C4-2B (cell line): ENCODE results near the gene CCDC17.

Source experiments
- ZFX ChIP-seq: fragments of 450-650 bp; IDR thresholded peaks from 2 replicates; pipeline ENCODE4 v1.6.1; 2017
- TF ChIP-seq, protein P1 (sequence below): fragments of 450-650 bp; conservative IDR thresholded peaks from 2 replicates; pipeline ENCODE4 v1.5.1; 2017; ENCODE audit warnings: mild to moderate bottlenecking

DNA sequence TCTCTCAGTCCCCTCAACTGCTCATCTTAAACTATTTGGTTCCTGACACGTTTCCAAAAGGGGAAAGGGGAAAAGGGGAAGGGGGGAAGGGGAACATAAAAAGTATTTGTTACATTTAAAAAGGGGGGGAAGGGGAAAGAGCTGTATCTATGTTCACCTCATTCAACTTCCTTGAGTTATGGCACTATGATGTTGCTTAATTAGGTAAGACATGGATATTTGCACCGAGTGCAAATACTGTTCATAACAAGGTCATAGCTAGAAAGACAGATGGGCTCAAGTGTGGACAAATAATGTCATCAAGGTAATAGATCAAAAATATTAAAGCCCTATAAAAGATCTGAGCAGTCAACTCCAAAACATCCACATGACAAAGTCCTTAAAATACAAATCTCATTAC is 36.5 kb upstream of the CCDC17 start:
- TF ChIP-seq, protein P1, sequence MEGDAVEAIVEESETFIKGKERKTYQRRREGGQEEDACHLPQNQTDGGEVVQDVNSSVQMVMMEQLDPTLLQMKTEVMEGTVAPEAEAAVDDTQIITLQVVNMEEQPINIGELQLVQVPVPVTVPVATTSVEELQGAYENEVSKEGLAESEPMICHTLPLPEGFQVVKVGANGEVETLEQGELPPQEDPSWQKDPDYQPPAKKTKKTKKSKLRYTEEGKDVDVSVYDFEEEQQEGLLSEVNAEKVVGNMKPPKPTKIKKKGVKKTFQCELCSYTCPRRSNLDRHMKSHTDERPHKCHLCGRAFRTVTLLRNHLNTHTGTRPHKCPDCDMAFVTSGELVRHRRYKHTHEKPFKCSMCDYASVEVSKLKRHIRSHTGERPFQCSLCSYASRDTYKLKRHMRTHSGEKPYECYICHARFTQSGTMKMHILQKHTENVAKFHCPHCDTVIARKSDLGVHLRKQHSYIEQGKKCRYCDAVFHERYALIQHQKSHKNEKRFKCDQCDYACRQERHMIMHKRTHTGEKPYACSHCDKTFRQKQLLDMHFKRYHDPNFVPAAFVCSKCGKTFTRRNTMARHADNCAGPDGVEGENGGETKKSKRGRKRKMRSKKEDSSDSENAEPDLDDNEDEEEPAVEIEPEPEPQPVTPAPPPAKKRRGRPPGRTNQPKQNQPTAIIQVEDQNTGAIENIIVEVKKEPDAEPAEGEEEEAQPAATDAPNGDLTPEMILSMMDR: no peak
- TF ChIP-seq ZFX: no peak
